WTC11 (cell line): Measurements from ENCODE around the gene INPP5F. TPM values are rescaled to one million over a fixed set of nuclear protein-coding genes. Genes with fewer than 3 reads are reported as not detected.

Experiments
- ATAC-seq: fragments of 200-7000 bp; cut with Tn5 transposase; 2 replicates; pipeline ENCODE4 v1.10.0; 2021; ENCODE audit warnings: mild to moderate bottlenecking, moderate library complexity
- CTCF ChIA-PET: fragments of 300-600 bp; sonication (Branson Sonifier 250); formaldehyde crosslinking; loops from one replicate; lab custom pipeline; 2021; ENCODE audit warnings: antibody characterized with exemption; lab: Charles Lee
- POLR2A ChIA-PET: fragments of 350-600 bp; sonication (Branson Sonifier 250); formaldehyde crosslinking; loops from one replicate; lab custom pipeline; 2021; ENCODE audit warnings: antibody characterized with exemption; lab: Charles Lee
- DNase-seq: peaks from one replicate; pipeline ENCODE4 v3.0.0; 2021; ENCODE audit warnings: low spot score
- H3K27ac Mint-ChIP-seq: 2 replicates; pipeline ENCODE4 v1.8.0; 2021; ENCODE audit warnings: mixed read lengths
- H3K27me3 Mint-ChIP-seq: 2 replicates; pipeline ENCODE4 v1.8.0; 2021; ENCODE audit warnings: low read depth, mild to moderate bottlenecking, moderate library complexity, mixed read lengths
- H3K36me3 Mint-ChIP-seq: 2 replicates; pipeline ENCODE4 v1.8.0; 2021; ENCODE audit warnings: mixed read lengths
- H3K4me1 Mint-ChIP-seq: 2 replicates; pipeline ENCODE4 v1.8.0; 2022; ENCODE audit warnings: mixed read lengths
- H3K4me3 Mint-ChIP-seq: 2 replicates; pipeline ENCODE4 v1.8.0; 2021; ENCODE audit warnings: mild to moderate bottlenecking, moderate library complexity, mixed read lengths
- H3K9me3 Mint-ChIP-seq: 2 replicates; pipeline ENCODE4 v1.8.0; 2021; ENCODE audit warnings: mixed read lengths
- ESRRA ChIP-seq: sonication (generic); formaldehyde crosslinking; IDR thresholded peaks from 2 replicates; pipeline ENCODE4 v1.8.1; 2022; ENCODE audit warnings: mild to moderate bottlenecking, missing genetic modification reagents, borderline replicate concordance
- GRHL2 ChIP-seq: fragments of 250-450 bp; sonication (Bioruptor Pico); IDR thresholded peaks from 2 replicates; pipeline ENCODE4 v1.8.0; 2022; ENCODE audit warnings: mild to moderate bottlenecking, moderate library complexity; ENCODE audit not compliant: insufficient replicate concordance, severe bottlenecking
- HMGA2 ChIP-seq: fragments of 250-450 bp; sonication (Bioruptor Pico); IDR thresholded peaks from 2 replicates; pipeline ENCODE4 v1.4.0; 2021; ENCODE audit warnings: mild to moderate bottlenecking, moderate library complexity
- JUN ChIP-seq: sonication (generic); formaldehyde crosslinking; IDR thresholded peaks from 2 replicates; pipeline ENCODE4 v1.8.0; 2023; ENCODE audit warnings: mild to moderate bottlenecking, missing genetic modification reagents
- NFYB ChIP-seq: sonication (generic); formaldehyde crosslinking; conservative IDR thresholded peaks from 2 replicates; pipeline ENCODE4 v1.8.0; 2022; ENCODE audit warnings: low read depth, missing genetic modification reagents
- SMAD4 ChIP-seq: sonication (generic); formaldehyde crosslinking; IDR thresholded peaks from 2 replicates; pipeline ENCODE4 v1.8.0; 2022; ENCODE audit warnings: mild to moderate bottlenecking, missing genetic modification reagents
- SOX15 ChIP-seq: fragments of 250-450 bp; sonication (Bioruptor Pico); IDR thresholded peaks from 2 replicates; pipeline ENCODE4 v1.9.0; 2021; ENCODE audit warnings: mild to moderate bottlenecking
- TCF7 ChIP-seq: sonication (generic); formaldehyde crosslinking; IDR thresholded peaks from 2 replicates; pipeline ENCODE4 v1.8.0; 2022; ENCODE audit warnings: mild to moderate bottlenecking, low read depth, missing genetic modification reagents, moderate library complexity
- TP53 ChIP-seq: sonication (generic); formaldehyde crosslinking; IDR thresholded peaks from 2 replicates; pipeline ENCODE4 v1.8.1; 2023; ENCODE audit warnings: mild to moderate bottlenecking, missing genetic modification reagents
- ZNF416 ChIP-seq: fragments of 250-450 bp; sonication (Bioruptor Pico); IDR thresholded peaks from 2 replicates; pipeline ENCODE4 v1.9.0; 2021; ENCODE audit warnings: mild to moderate bottlenecking, inconsistent platforms
- ZNF671 ChIP-seq: fragments of 250-450 bp; sonication (Bioruptor Pico); IDR thresholded peaks from 2 replicates; pipeline ENCODE4 v1.8.0; 2021; ENCODE audit warnings: mild to moderate bottlenecking
- total RNA-seq: library from RNA; stranded (reverse); gene quantifications from 3 replicates; pipeline ENCODE4 v1.2.3, GENCODE V29; 2021
- TF ChIP-seq, protein P1 (sequence below): fragments of 250-450 bp; sonication (Bioruptor Pico); conservative IDR thresholded peaks from 2 replicates; pipeline ENCODE4 v1.9.0; 2021; ENCODE audit warnings: mild to moderate bottlenecking
- TF ChIP-seq, protein P2 (sequence below): fragments of 250-450 bp; sonication (Bioruptor Pico); IDR thresholded peaks from 2 replicates; pipeline ENCODE4 v2.1.2; 2022; ENCODE audit warnings: mild to moderate bottlenecking, moderate library complexity
- TF ChIP-seq, protein P3 (sequence below): sonication (generic); formaldehyde crosslinking; IDR thresholded peaks from 2 replicates; pipeline ENCODE4 v1.8.1; 2023; ENCODE audit warnings: mild to moderate bottlenecking, missing genetic modification reagents, moderate library complexity
- TF ChIP-seq, protein P4 (sequence below): sonication (generic); formaldehyde crosslinking; IDR thresholded peaks from 2 replicates; pipeline ENCODE4 v1.8.0; 2022; ENCODE audit warnings: mild to moderate bottlenecking, missing genetic modification reagents
- TF ChIP-seq, protein P5 (sequence below): sonication (generic); formaldehyde crosslinking; IDR thresholded peaks from 2 replicates; pipeline ENCODE4 v1.8.1; 2022; ENCODE audit warnings: missing genetic modification reagents, borderline replicate concordance
- TF ChIP-seq, protein P6 (sequence below): sonication (generic); formaldehyde crosslinking; IDR thresholded peaks from 2 replicates; pipeline ENCODE4 v1.8.0; 2022; ENCODE audit warnings: missing genetic modification reagents
- TF ChIP-seq, protein P7 (sequence below): sonication (generic); formaldehyde crosslinking; IDR thresholded peaks from 2 replicates; pipeline ENCODE4 v1.8.1; 2022; ENCODE audit warnings: mild to moderate bottlenecking, moderate library complexity, missing genetic modification reagents
- TF ChIP-seq, protein P8 (sequence below): sonication (generic); formaldehyde crosslinking; IDR thresholded peaks from 2 replicates; pipeline ENCODE4 v1.8.0; 2022; ENCODE audit warnings: mild to moderate bottlenecking, missing genetic modification reagents

Gene INPP5F
- total RNA-seq, 1 experiment from 2014 or later = 83.3 TPM

DNA sequence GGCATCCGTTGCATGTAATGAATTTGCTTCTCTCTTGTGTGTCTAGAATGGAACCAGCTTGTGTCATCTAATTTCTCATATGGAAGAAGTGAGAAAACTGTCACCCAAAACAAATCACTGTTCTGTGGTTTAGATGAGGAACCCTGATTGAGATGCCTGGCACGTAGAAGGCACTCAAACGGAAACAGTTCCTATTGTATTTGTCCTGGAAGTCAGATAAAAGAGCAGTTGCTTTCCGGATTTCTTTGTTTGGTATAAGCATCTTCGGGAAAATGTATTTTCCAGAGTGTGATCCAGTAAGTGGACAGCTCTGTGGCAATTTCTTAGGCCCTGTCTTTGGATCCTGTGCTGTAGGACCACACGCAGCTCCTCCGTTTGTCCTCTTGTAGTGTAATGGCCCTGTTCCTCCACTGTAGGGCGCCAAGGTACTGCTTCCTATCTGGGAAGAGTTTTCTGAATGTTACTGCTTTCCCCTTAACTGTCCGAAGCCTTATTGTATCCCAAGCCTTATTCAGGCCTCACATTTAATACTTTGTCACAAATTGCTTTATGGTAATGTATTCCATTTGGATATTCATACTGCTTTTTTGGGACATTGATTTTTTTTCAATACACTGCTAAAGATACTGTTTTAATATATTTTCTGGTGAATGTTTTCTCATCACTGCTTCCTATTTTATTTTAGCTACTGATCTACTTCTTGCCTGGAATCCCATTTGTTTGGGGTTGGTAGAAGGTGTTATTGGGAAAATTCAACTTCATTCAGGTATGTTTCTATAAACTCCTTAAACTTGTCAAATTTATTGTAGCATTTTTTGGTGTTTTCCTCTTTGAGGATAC is 24.8 kb downstream of the INPP5F start (continued):
- TF ChIP-seq, protein P1, sequence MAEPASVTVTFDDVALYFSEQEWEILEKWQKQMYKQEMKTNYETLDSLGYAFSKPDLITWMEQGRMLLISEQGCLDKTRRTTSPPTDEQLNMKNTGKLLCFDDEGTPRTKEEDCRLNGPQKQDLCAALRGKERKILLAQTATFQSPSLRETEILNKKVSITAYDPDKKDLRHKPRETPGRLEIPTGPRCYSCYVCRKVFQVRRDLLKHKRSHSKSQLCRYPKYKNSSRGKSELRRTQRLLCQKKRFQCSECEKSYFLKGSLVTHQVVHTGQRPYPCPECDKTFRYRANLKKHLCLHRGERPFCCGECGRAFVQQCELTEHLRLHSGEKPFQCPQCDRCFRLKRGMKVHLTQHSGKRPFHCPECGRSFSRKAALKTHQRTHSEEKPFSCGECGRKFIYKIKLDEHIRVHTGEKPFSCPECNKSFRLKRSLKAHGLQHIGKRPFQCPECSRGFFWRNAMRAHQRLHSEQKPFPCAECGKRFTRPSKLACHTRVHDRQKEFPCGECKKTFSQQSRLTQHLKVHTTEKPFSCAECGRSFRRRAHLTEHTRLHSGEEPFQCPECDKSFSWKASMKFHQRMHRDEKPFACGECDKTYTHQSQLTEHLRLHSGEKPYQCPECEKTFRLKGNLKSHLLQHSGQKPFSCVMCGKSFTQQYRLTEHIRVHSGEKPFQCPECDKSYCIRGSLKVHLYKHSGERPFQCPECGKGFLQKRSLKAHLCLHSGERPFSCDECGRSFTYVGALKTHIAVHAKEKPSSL (CRISPR knock-in tag) = no peak

DNA sequence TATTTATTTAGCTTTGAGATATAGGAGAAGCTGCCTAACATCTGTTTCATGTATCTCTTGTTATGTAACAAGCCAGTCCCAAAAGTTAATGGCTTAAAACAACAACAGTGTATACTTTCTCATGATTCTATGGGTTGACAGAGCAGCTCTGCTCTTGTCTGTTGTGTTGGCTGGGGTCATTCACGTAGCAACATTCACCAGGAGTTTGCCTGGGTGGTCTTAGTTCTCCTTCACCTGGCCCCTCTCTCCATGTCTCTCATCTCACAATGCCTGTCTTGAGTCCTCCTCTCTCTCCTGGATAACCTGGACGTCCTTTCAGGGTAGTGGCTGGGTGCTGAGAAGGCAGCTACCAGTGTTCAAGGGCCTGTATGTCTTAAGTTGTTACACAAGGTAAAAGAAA is 27.5 kb downstream of the INPP5F start:
- Mint-ChIP-seq H3K4me3 (no peak overlapping the region), H3K9me3 (peaks cover under 1% of the 10 kb centered on the region; the same call in 1 of the 2 replicates), H3K4me1 (peaks cover 20% of the 10 kb centered on the region), H3K27ac (0 out of 2 replicates have a peak overlapping the region, but pooled peaks have one; percentile 35), H3K27me3 (no peaks in the 10 kb centered on the region), H3K36me3 (peaks cover under 1% of the 10 kb centered on the region; the same call in 1 of the 2 replicates)
- CTCF ChIA-PET = interaction anchor here (1.1 kb wide), 1 partner anchor 66 kb away, joined by 4 read pairs; no protein-coding TSS in a partner anchor
- TF ChIP-seq, protein P2, sequence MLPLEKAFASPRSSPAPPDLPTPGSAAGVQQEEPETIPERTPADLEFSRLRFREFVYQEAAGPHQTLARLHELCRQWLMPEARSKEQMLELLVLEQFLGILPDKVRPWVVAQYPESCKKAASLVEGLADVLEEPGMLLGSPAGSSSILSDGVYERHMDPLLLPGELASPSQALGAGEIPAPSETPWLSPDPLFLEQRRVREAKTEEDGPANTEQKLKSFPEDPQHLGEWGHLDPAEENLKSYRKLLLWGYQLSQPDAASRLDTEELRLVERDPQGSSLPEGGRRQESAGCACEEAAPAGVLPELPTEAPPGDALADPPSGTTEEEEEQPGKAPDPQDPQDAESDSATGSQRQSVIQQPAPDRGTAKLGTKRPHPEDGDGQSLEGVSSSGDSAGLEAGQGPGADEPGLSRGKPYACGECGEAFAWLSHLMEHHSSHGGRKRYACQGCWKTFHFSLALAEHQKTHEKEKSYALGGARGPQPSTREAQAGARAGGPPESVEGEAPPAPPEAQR (CRISPR knock-in tag) = no peak
- no peak for TF ChIP-seq TCF7 (CRISPR knock-in tag)
- no peak for TF ChIP-seq SOX15 (CRISPR knock-in tag)
- TF ChIP-seq GRHL2 (CRISPR knock-in tag) = no peak
- TF ChIP-seq, protein P3, sequence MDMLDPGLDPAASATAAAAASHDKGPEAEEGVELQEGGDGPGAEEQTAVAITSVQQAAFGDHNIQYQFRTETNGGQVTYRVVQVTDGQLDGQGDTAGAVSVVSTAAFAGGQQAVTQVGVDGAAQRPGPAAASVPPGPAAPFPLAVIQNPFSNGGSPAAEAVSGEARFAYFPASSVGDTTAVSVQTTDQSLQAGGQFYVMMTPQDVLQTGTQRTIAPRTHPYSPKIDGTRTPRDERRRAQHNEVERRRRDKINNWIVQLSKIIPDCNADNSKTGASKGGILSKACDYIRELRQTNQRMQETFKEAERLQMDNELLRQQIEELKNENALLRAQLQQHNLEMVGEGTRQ (CRISPR knock-in tag) = no peak
- TF ChIP-seq, protein P4, sequence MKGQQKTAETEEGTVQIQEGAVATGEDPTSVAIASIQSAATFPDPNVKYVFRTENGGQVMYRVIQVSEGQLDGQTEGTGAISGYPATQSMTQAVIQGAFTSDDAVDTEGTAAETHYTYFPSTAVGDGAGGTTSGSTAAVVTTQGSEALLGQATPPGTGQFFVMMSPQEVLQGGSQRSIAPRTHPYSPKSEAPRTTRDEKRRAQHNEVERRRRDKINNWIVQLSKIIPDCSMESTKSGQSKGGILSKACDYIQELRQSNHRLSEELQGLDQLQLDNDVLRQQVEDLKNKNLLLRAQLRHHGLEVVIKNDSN (CRISPR knock-in tag) = no peak
- no peak for TF ChIP-seq JUN (CRISPR knock-in tag)
- no peak for TF ChIP-seq TP53 (CRISPR knock-in tag)
- TF ChIP-seq ZNF416 (CRISPR knock-in tag) = no peak
- TF ChIP-seq, protein P5, sequence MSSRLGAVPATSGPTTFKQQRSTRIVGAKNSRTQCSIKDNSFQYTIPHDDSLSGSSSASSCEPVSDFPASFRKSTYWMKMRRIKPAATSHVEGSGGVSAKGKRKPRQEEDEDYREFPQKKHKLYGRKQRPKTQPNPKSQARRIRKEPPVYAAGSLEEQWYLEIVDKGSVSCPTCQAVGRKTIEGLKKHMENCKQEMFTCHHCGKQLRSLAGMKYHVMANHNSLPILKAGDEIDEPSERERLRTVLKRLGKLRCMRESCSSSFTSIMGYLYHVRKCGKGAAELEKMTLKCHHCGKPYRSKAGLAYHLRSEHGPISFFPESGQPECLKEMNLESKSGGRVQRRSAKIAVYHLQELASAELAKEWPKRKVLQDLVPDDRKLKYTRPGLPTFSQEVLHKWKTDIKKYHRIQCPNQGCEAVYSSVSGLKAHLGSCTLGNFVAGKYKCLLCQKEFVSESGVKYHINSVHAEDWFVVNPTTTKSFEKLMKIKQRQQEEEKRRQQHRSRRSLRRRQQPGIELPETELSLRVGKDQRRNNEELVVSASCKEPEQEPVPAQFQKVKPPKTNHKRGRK = no peak
- TF ChIP-seq ZNF671 (CRISPR knock-in tag) = no peak
- POLR2A ChIA-PET = no interaction called here
- no peak for DNase-seq
- no peak for ATAC-seq

DNA sequence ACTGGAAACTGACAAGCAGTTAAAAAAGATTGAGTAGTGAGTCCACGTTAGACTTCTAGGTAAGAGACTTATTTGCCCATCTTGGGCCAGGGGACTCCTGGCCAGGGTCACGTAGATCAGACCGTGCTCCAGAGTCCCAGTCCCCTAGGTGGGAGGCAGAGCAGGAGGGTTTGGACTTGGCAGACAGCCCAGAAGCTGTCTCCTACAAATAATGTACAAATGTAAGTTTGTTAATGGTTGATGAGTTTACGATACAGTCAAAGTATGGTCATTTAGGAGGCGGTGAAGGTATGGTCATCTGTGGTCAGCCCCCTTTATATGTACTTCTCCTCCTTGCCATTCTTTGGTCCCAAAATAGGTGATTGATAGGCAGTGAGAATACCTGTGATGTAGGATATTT is 28.2 kb downstream of the INPP5F start:
- ATAC-seq (no peak), DNase-seq (no peak)
- H3K4me1 Mint-ChIP-seq = peaks cover 20% of the 10 kb centered on the region
- no peaks in the 10 kb centered on the region for H3K9me3 Mint-ChIP-seq
- ChIA-PET POLR2A (no interaction called here), CTCF (interaction anchor here (0.6 to 1.1 kb wide), 3 partner anchors 44 to 67 kb away, joined by 3 to 4 read pairs (median 4); no protein-coding TSS in a partner anchor)
- no peak overlapping the region for H3K4me3 Mint-ChIP-seq
- H3K27ac Mint-ChIP-seq = 0 out of 2 replicates have a peak overlapping the region, but pooled peaks have one; percentile 15
- H3K27me3 Mint-ChIP-seq = no peaks in the 10 kb centered on the region
- H3K36me3 Mint-ChIP-seq = no peaks in the 10 kb centered on the region
- no peak for TF ChIP-seq NFYB
- TF ChIP-seq, protein P6, sequence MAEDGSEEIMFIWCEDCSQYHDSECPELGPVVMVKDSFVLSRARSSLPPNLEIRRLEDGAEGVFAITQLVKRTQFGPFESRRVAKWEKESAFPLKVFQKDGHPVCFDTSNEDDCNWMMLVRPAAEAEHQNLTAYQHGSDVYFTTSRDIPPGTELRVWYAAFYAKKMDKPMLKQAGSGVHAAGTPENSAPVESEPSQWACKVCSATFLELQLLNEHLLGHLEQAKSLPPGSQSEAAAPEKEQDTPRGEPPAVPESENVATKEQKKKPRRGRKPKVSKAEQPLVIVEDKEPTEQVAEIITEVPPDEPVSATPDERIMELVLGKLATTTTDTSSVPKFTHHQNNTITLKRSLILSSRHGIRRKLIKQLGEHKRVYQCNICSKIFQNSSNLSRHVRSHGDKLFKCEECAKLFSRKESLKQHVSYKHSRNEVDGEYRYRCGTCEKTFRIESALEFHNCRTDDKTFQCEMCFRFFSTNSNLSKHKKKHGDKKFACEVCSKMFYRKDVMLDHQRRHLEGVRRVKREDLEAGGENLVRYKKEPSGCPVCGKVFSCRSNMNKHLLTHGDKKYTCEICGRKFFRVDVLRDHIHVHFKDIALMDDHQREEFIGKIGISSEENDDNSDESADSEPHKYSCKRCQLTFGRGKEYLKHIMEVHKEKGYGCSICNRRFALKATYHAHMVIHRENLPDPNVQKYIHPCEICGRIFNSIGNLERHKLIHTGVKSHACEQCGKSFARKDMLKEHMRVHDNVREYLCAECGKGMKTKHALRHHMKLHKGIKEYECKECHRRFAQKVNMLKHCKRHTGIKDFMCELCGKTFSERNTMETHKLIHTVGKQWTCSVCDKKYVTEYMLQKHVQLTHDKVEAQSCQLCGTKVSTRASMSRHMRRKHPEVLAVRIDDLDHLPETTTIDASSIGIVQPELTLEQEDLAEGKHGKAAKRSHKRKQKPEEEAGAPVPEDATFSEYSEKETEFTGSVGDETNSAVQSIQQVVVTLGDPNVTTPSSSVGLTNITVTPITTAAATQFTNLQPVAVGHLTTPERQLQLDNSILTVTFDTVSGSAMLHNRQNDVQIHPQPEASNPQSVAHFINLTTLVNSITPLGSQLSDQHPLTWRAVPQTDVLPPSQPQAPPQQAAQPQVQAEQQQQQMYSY (CRISPR knock-in tag) = no peak
- no peak for TF ChIP-seq SOX15 (CRISPR knock-in tag)
- TF ChIP-seq SMAD4 (CRISPR knock-in tag) = no peak
- TF ChIP-seq HMGA2 (CRISPR knock-in tag) = no peak
- no peak for TF ChIP-seq ESRRA (CRISPR knock-in tag)
- TF ChIP-seq, protein P7, sequence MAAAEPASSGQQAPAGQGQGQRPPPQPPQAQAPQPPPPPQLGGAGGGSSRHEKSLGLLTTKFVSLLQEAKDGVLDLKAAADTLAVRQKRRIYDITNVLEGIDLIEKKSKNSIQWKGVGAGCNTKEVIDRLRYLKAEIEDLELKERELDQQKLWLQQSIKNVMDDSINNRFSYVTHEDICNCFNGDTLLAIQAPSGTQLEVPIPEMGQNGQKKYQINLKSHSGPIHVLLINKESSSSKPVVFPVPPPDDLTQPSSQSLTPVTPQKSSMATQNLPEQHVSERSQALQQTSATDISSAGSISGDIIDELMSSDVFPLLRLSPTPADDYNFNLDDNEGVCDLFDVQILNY (CRISPR knock-in tag) = no peak
- TF ChIP-seq, protein P8, sequence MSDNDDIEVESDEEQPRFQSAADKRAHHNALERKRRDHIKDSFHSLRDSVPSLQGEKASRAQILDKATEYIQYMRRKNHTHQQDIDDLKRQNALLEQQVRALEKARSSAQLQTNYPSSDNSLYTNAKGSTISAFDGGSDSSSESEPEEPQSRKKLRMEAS = no peak
